Chondrocyte (in vitro differentiated cells): ENCODE results near the gene MAML3. TPM values are rescaled to one million over a fixed set of nuclear protein-coding genes. Genes with fewer than 3 reads are reported as not detected.

Experiments
- DNase-seq: peaks from one replicate; pipeline ENCODE4 v3.0.0; 2021; ENCODE audit warnings: mixed read lengths, low spot score
- H3K27ac Mint-ChIP-seq: one replicate; pipeline ENCODE4 v1.8.0; 2021; ENCODE audit warnings: mild to moderate bottlenecking, moderate library complexity, mixed read lengths; ENCODE audit not compliant: unreplicated experiment
- H3K27me3 Mint-ChIP-seq: 2 replicates; pipeline ENCODE4 v1.8.0; 2021; ENCODE audit warnings: low read depth, mixed read lengths
- H3K36me3 Mint-ChIP-seq: 2 replicates; pipeline ENCODE4 v1.8.0; 2021; ENCODE audit warnings: low read depth, mixed read lengths
- H3K4me1 Mint-ChIP-seq: 2 replicates; pipeline ENCODE4 v1.8.0; 2021; ENCODE audit warnings: low read depth, mild to moderate bottlenecking, mixed read lengths
- H3K4me3 Mint-ChIP-seq: one replicate; pipeline ENCODE4 v1.8.0; 2021; ENCODE audit warnings: mild to moderate bottlenecking, moderate library complexity, mixed read lengths; ENCODE audit not compliant: unreplicated experiment
- H3K9me3 Mint-ChIP-seq: 2 replicates; pipeline ENCODE4 v1.8.0; 2021; ENCODE audit warnings: low read depth, mixed read lengths
- total RNA-seq: library from RNA; stranded (reverse); gene quantifications from 3 replicates; pipeline ENCODE4 v1.2.1, GENCODE V29; 2021
- TF ChIP-seq, protein P1 (sequence below): fragments of 200-600 bp; sonication (generic); IDR thresholded peaks from 2 replicates; pipeline ENCODE4 v1.5.0; 2021; ENCODE audit warnings: antibody characterized with exemption, mild to moderate bottlenecking, moderate library complexity

The MAML3 gene
- total RNA-seq, 1 donor from 2014 or later: 1.6 TPM

DNA sequence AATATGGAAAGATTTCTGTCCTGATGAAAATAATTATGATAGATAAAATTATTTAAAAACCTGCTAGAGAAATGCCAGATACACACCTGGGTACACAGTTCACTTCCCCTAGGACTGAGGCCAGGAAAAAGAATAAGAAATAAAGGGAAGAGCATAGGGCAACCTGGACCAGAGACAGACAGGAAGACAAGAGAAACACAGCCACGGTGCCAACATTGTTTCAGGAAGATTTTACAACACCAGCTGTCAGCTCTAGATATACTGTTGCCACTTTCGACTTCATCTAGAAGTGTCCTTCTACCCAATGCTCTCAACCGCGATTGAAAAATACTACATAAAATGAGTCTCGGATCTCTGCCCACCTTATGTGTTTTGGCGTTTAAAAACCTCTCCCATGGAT lies 128.5 kb downstream of the MAML3 start:
- no peak for DNase-seq
- Mint-ChIP-seq H3K36me3 (no peaks in the 10 kb centered on the region), H3K27ac (no peak overlapping the region), H3K4me1 (peaks cover 10% of the 10 kb centered on the region), H3K9me3 (no peaks in the 10 kb centered on the region), H3K4me3 (no peak overlapping the region), H3K27me3 (no peaks in the 10 kb centered on the region)
- TF ChIP-seq, protein P1, sequence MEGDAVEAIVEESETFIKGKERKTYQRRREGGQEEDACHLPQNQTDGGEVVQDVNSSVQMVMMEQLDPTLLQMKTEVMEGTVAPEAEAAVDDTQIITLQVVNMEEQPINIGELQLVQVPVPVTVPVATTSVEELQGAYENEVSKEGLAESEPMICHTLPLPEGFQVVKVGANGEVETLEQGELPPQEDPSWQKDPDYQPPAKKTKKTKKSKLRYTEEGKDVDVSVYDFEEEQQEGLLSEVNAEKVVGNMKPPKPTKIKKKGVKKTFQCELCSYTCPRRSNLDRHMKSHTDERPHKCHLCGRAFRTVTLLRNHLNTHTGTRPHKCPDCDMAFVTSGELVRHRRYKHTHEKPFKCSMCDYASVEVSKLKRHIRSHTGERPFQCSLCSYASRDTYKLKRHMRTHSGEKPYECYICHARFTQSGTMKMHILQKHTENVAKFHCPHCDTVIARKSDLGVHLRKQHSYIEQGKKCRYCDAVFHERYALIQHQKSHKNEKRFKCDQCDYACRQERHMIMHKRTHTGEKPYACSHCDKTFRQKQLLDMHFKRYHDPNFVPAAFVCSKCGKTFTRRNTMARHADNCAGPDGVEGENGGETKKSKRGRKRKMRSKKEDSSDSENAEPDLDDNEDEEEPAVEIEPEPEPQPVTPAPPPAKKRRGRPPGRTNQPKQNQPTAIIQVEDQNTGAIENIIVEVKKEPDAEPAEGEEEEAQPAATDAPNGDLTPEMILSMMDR: no peak

DNA sequence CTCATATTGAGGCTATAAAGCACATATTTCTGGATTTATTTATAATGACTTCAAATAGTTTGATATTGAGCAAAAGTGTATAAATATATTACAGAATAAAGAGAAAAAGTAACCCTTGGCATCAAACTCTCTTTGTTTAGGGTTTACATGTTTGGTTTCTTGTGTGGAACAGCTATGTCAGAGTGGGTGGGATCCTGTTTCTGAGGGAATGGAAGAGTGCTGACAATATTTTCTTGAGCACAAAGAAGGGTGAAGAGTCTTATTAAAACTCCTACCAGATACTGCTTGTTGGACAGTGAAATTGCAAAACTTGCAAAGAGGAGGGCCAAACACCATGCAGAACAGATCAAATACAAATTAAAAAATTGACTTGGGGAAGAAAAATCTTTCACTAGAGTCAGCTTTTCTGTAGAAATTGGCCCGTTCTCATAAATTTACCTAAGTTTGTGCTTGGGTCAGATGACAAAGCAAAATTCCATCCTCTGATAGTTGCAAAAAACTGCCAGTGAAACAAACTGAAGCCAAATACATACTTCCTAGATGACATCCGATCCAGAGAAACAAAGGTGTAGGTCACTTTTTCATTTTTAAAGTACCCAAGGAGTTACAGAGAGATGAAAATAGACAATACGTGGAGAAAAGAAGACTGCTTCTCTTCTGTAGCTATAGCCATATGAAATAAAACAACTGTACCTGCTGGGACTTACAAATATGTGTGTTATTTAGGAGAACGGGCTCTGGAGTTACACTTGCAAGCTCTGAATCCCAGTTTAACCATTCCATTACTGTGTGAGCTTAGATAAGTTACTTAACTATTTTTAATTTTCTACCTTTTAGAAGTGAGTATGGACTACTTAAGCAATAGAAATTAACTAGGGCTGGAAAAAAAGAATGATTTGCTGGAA lies 133.3 kb downstream of the MAML3 start:
- H3K4me1 Mint-ChIP-seq: peaks cover 23% of the 10 kb centered on the region
- H3K4me3 Mint-ChIP-seq: no peak overlapping the region
- H3K36me3 Mint-ChIP-seq: no peaks in the 10 kb centered on the region
- no peak overlapping the region for H3K27ac Mint-ChIP-seq
- DNase-seq: no peak
- H3K9me3 Mint-ChIP-seq: no peaks in the 10 kb centered on the region
- TF ChIP-seq, protein P1: no peak
- H3K27me3 Mint-ChIP-seq: no peaks in the 10 kb centered on the region

DNA sequence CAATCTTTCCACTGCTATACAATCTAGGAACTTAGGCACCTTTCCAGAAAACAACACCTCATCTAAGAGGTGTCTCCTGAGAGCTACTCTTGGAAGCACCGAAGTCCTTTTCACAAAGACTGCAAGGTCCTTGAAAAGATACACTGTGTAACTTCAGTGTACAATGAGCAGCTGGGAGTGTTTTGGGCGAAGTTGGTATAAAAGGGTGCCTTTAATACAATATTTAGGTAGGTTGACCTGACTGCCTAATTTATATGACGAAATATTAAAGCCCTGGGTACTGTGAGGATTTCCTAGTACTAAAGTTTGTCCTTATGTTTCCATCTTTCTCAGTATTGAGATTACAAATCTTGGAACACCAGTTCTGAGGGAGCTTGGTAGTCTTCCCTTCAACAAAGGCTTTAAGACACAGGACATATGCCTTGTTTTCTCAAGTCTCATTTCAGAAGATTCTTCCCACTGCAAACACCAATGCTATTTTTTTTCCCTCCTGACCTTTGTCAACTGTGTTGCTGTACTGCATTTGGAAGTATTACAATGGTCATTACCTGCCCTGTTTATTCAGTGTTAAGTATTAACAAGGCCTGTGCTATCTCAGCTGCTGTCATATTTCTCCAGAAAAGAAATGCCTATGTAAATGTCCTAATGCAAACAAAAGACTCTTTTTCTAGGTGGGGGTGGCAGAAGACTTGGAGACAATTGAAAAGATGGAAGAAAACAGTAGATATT lies 134.2 kb downstream of the MAML3 start:
- H3K9me3 Mint-ChIP-seq: no peaks in the 10 kb centered on the region
- H3K4me1 Mint-ChIP-seq: peaks cover 23% of the 10 kb centered on the region
- H3K4me3 Mint-ChIP-seq: no peak overlapping the region
- no peak overlapping the region for H3K27ac Mint-ChIP-seq
- H3K27me3 Mint-ChIP-seq: no peaks in the 10 kb centered on the region
- TF ChIP-seq, protein P1: no peak
- H3K36me3 Mint-ChIP-seq: no peaks in the 10 kb centered on the region
- DNase-seq: no peak

DNA sequence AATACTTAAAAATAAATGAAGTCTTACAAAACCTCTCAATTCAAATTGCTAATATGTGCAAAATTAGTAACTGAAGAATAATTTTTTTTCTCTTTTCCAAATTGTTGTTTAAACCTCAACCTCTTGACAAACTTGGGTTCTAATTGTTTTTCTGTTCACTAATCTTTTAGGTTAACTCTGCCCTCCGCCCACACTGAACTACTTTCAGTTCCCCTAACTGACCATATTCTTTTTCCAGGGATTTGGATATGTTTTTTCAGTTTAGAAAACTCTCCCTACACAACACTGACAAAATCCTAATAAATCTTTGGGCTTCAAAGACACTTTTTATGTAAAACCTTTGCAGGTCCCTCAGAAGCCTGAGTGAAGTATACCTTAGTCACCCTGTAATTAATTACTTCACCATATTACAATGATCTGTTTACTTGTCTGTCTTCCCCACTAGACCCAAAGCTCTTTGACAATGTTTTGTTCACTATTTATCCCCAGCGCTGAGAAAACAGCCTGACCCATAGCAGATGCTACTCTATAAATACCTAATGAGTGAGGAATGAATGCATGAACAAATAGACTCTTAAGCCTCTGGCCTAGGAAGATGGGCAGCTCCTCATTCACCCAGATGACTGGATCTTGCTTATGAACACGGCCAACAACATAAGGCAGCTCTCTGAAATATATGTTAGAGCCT lies 134.9 kb downstream of the MAML3 start:
- no peak overlapping the region for H3K27ac Mint-ChIP-seq
- no peaks in the 10 kb centered on the region for H3K27me3 Mint-ChIP-seq
- H3K4me1 Mint-ChIP-seq: peaks cover 23% of the 10 kb centered on the region
- peaks cover 3% of the 10 kb centered on the region for H3K9me3 Mint-ChIP-seq
- H3K4me3 Mint-ChIP-seq: no peak overlapping the region
- no peaks in the 10 kb centered on the region for H3K36me3 Mint-ChIP-seq
- TF ChIP-seq, protein P1: no peak
- DNase-seq: no peak

DNA sequence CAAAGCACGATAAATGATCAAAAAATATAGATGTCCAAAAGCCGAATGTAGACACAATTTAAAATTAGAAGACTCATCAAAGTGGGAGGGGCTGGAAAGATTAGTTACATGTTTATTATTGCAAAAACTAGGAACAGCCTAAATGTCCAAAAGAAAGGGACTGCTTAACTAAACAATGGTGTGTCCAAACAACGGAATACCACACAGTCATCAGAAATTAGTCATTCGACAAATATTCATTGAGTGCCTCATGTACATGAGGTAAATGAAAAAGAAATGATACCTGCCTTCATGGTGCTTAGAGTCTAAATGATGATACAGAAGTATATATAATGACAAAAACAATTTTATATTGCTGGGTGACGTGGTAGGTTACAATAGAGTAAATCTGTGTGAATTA lies 139.7 kb downstream of the MAML3 start:
- Mint-ChIP-seq H3K27me3 (no peaks in the 10 kb centered on the region), H3K36me3 (no peaks in the 10 kb centered on the region), H3K4me1 (peaks cover 22% of the 10 kb centered on the region), H3K4me3 (no peak overlapping the region), H3K27ac (no peak overlapping the region), H3K9me3 (peaks cover 3% of the 10 kb centered on the region)
- DNase-seq: no peak
- TF ChIP-seq, protein P1: no peak
